HepG2 (cell line): ENCODE data around the gene ZFP36L2. TPM values are rescaled to one million over a fixed set of nuclear protein-coding genes. Genes with fewer than 3 reads are reported as not detected.

Experiments used
- CREB1 ChIP-seq, 2 experiments: fragments of 450-650 bp in 1 of 2; IDR thresholded peaks; 2 replicates each; pipeline ENCODE4 v1.6.1; 2016 to 2017; ENCODE audit warnings: control low read depth in 1 of 2, mild to moderate bottlenecking in 1 of 2, missing compliant biosample characterization in 1 of 2, missing genetic modification characterization in 1 of 2
- DMTF1 ChIP-seq: sonication (generic); formaldehyde crosslinking; IDR thresholded peaks from 2 replicates; pipeline ENCODE4 v1.4.0; 2020; ENCODE audit warnings: mild to moderate bottlenecking, missing genetic modification reagents
- ELF3 ChIP-seq: IDR thresholded peaks from 2 replicates; pipeline ENCODE4 v1.6.1; 2016; ENCODE audit warnings: missing genetic modification reagents, missing compliant biosample characterization
- FLYWCH1 ChIP-seq: sonication (generic); formaldehyde crosslinking; IDR thresholded peaks from 2 replicates; pipeline ENCODE4 v1.8.1; 2023; ENCODE audit warnings: mild to moderate bottlenecking, missing genetic modification reagents
- PAWR ChIP-seq: sonication (generic); formaldehyde crosslinking; IDR thresholded peaks from 2 replicates; pipeline ENCODE4 v1.4.0; 2020; ENCODE audit warnings: missing genetic modification reagents, mild to moderate bottlenecking, borderline replicate concordance
- RBM39 ChIP-seq: fragments of 200-400 bp; formaldehyde crosslinking; IDR thresholded peaks from one replicate; pipeline ENCODE4 v1.6.1; 2018; ENCODE audit warnings: antibody characterized with exemption, mild to moderate bottlenecking, low read depth, low read length; ENCODE audit not compliant: poor library complexity, severe bottlenecking
- RCOR2 ChIP-seq: IDR thresholded peaks from 2 replicates; pipeline ENCODE4 v1.6.1; 2016; ENCODE audit warnings: missing biosample characterization, missing genetic modification reagents
- TGIF2 ChIP-seq: IDR thresholded peaks from 2 replicates; pipeline ENCODE4 v1.6.1; 2016; ENCODE audit warnings: control low read depth, missing compliant biosample characterization
- ZBTB1 ChIP-seq: sonication (generic); formaldehyde crosslinking; IDR thresholded peaks from 2 replicates; pipeline ENCODE4 v1.4.0; 2020; ENCODE audit warnings: missing genetic modification reagents, borderline replicate concordance
- ZFP36 ChIP-seq: fragments of 150-350 bp; IDR thresholded peaks from 2 replicates; pipeline ENCODE4 v1.6.1; 2018; ENCODE audit warnings: borderline replicate concordance, low read length, low read depth; ENCODE audit not compliant: partially characterized antibody
- ZNF224 ChIP-seq: sonication (generic); formaldehyde crosslinking; IDR thresholded peaks from 2 replicates; pipeline ENCODE4 v1.5.0; 2020; ENCODE audit warnings: mild to moderate bottlenecking, missing genetic modification reagents
- ZNF3 ChIP-seq: IDR thresholded peaks from 2 replicates; pipeline ENCODE4 v1.7.0; 2017; ENCODE audit warnings: inconsistent platforms
- ZNF44 ChIP-seq: sonication (generic); formaldehyde crosslinking; IDR thresholded peaks from 2 replicates; pipeline ENCODE4 v1.5.1; 2020; ENCODE audit warnings: mild to moderate bottlenecking, missing genetic modification reagents
- ZNF574 ChIP-seq: sonication (generic); formaldehyde crosslinking; IDR thresholded peaks from 2 replicates; pipeline ENCODE4 v1.4.0; 2020; ENCODE audit warnings: missing genetic modification reagents
- ZNF788 ChIP-seq: sonication (generic); formaldehyde crosslinking; IDR thresholded peaks from 2 replicates; pipeline ENCODE4 v1.5.0; 2020; ENCODE audit warnings: mild to moderate bottlenecking, missing genetic modification reagents, borderline replicate concordance
- ZSCAN22 ChIP-seq: sonication (generic); formaldehyde crosslinking; IDR thresholded peaks from 2 replicates; pipeline ENCODE4 v1.4.0; 2020; ENCODE audit warnings: mild to moderate bottlenecking, missing genetic modification reagents
- polyA plus RNA-seq, 8 experiments: library from polyadenylated mRNA; depleted of rRNA in 3 of 8; stranded (reverse) in 7 of 8; unstranded in 1 of 8; fragments of >200 nt; fragmentation: Illumina TruSeq in 4 of 8; extraction: Trizol in 4 of 8; gene quantifications; 2 replicates each; pipeline versions ENCODE4 v1.2.1 to v1.2.3, GENCODE V29; 2011 to 2016; ENCODE audit warnings: low read depth in 4 of 8, missing spikeins in 1 of 8, mixed read lengths in 1 of 8; ENCODE audit not compliant: insufficient read depth in 1 of 8
- total RNA-seq, 5 experiments: library from RNA; depleted of rRNA; stranded (reverse); fragments of >200 nt; fragmentation: Illumina TruSeq; extraction: Trizol; gene quantifications; 2 replicates each; pipeline ENCODE4 v1.2.3, GENCODE V29; 2016; ENCODE audit warnings: low read depth in 1 of 5
- TF ChIP-seq, protein P1 (sequence below): sonication (generic); formaldehyde crosslinking; IDR thresholded peaks from one replicate; pipeline ENCODE4 v1.5.1; 2020; ENCODE audit warnings: mild to moderate bottlenecking, missing genetic modification reagents; ENCODE audit errors: not compliant biosample characterization

ZFP36L2 gene
- total and polyA plus RNA-seq, 2 of the 13 experiments (the other 11 are each of a cell fraction or from before 2014, with no cell fraction given) = 11.2 to 21.8 TPM

DNA sequence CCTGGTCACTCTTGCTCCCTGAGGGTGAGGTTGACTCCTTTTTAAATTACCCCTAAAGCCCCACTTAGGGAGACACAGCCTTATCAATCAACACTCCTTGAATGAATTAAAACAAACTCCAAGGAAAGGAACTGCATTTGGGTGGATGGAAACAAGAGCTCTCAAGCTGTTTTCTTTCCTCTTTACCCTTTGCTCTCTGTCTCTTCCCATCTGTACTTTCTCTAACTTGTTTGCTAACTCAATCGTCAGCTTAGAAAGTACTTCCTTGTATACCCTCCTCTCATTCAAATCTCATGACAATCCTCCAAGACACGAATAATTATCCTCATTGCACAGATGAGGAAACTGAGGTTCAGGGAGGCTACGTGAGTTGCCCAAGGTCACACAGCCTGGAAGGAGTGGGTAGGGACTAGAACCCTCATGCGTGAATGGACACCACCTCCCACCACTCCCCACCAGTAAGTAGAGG, 32.7 kb downstream of the ZFP36L2 start (continued):
- TF ChIP-seq ZFP36 (peak; percentile 61), ZSCAN22 (CRISPR knock-in tag) (no peak), ZBTB1 (CRISPR knock-in tag) (no peak), PAWR (0 out of 2 replicates have a peak, but pooled peaks have one; percentile 5), RCOR2 (CRISPR knock-in tag) (peak; percentile 97), RBM39 (no peak), TGIF2 (CRISPR knock-in tag) (no peak), ZNF3 (CRISPR knock-in tag) (0 out of 2 replicates have a peak, but pooled peaks have one; percentile 22), ZNF788 (CRISPR knock-in tag) (peak; percentile 14; the same call in 1 of the 2 replicates), DMTF1 (0 out of 2 replicates have a peak, but pooled peaks have one; percentile 28), ZNF224 (CRISPR knock-in tag) (0 out of 2 replicates have a peak, but pooled peaks have one; percentile 65), ELF3 (CRISPR knock-in tag) (peak; percentile 83; the same call in 1 of the 2 replicates), ZNF574 (CRISPR knock-in tag) (no peak), ZNF44 (CRISPR knock-in tag) (peak; percentile 82), FLYWCH1 (CRISPR knock-in tag) (no peak), CREB1 (IDR thresholded peaks at IDR 0.05) (no peak), CREB1 (CRISPR knock-in tag; IDR thresholded peaks at IDR 0.05) (peak; percentile 84)
- TF ChIP-seq, protein P1, sequence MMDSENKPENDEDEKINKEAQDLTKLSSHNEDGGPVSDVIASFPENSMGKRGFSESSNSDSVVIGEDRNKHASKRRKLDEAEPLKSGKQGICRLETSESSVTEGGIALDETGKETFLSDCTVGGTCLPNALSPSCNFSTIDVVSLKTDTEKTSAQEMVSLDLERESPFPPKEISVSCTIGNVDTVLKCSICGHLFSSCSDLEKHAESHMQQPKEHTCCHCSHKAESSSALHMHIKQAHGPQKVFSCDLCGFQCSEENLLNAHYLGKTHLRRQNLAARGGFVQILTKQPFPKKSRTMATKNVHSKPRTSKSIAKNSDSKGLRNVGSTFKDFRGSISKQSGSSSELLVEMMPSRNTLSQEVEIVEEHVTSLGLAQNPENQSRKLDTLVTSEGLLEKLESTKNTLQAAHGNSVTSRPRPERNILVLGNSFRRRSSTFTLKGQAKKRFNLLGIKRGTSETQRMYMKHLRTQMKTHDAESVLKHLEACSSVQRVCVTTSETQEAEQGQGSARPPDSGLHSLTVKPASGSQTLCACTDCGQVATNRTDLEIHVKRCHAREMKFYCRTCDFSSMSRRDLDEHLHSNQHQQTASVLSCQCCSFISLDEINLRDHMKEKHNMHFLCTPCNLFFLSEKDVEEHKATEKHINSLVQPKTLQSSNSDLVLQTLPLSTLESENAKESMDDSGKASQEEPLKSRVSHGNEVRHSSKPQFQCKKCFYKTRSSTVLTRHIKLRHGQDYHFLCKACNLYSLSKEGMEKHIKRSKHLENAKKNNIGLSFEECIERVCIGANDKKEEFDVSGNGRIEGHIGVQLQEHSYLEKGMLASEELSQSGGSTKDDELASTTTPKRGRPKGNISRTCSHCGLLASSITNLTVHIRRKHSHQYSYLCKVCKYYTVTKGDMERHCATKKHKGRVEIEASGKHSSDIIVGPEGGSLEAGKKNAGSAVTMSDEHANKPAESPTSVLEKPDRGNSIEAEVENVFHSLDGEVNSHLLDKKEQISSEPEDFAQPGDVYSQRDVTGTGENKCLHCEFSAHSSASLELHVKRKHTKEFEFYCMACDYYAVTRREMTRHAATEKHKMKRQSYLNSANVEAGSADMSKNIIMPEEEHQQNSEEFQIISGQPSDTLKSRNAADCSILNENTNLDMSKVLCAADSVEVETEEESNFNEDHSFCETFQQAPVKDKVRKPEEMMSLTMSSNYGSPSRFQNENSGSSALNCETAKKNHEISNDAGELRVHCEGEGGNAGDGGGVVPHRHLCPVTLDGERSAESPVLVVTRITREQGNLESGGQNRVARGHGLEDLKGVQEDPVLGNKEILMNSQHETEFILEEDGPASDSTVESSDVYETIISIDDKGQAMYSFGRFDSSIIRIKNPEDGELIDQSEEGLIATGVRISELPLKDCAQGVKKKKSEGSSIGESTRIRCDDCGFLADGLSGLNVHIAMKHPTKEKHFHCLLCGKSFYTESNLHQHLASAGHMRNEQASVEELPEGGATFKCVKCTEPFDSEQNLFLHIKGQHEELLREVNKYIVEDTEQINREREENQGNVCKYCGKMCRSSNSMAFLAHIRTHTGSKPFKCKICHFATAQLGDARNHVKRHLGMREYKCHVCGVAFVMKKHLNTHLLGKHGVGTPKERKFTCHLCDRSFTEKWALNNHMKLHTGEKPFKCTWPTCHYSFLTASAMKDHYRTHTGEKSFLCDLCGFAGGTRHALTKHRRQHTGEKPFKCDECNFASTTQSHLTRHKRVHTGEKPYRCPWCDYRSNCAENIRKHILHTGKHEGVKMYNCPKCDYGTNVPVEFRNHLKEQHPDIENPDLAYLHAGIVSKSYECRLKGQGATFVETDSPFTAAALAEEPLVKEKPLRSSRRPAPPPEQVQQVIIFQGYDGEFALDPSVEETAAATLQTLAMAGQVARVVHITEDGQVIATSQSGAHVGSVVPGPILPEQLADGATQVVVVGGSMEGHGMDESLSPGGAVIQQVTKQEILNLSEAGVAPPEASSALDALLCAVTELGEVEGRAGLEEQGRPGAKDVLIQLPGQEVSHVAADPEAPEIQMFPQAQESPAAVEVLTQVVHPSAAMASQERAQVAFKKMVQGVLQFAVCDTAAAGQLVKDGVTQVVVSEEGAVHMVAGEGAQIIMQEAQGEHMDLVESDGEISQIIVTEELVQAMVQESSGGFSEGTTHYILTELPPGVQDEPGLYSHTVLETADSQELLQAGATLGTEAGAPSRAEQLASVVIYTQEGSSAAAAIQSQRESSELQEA (CRISPR knock-in tag) = no peak
